Stimulated activated CD4-positive, alpha-beta T cell treated with anti-CD3 and anti-CD28 coated beads, Interleukin-1b, Interleukin-23, amount 100 ng/mL, for 4 hours (primary cell): ENCODE data around the gene MIOS.

Experiments used
- DNase-seq, 2 donors: peaks; one replicate each; pipeline ENCODE4 v3.0.0-alpha.2; 2020; ENCODE audit warnings: low read depth in 2 of 2

Gene MIOS

GRCh38 chr7:7583731-7584130, 17.0 kb downstream of the MIOS start:
- DNase-seq = no peak

GRCh38 chr7:7584653-7585052, 18.0 kb downstream of the MIOS start:
- no peak for DNase-seq

- no peak for DNase-seq
These were observed 18.7 kb downstream of the MIOS start for GRCh38 chr7:7585241-7585928.

- DNase-seq = no peak
These were observed 28.8 kb downstream of the MIOS start for GRCh38 chr7:7595451-7595850.

- DNase-seq = no peak
These were observed 29.5 kb downstream of the MIOS start for GRCh38 chr7:7596176-7596575.

- DNase-seq = no peak
These were observed 40.3 kb downstream of the MIOS start for GRCh38 chr7:7607010-7607409.

DNA sequence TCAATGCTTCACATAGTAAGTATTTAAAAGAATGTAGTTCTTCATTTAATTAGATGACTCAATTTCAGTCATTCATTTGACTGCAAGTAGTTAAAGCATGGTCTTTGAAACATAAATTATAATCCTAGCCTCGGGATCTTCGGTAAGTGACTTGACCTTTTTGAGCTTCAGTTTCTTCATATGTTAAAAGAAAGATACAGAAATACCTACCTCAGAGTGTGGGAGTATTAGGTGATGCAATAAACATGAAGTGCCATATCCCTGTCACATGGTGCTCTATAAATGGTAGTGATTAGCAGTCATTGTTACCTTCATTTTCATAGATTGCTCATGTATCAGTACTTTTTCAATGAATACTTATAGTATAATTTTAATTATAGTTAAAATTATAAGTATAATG, 42.6 kb downstream of the MIOS start:
- DNase-seq = no peak

GRCh38 chr7:7612519-7612918, 45.8 kb downstream of the MIOS start:
- DNase-seq = no peak

- DNase-seq = no peak
These were observed 46.5 kb downstream of the MIOS start for GRCh38 chr7:7613210-7613609.

DNA sequence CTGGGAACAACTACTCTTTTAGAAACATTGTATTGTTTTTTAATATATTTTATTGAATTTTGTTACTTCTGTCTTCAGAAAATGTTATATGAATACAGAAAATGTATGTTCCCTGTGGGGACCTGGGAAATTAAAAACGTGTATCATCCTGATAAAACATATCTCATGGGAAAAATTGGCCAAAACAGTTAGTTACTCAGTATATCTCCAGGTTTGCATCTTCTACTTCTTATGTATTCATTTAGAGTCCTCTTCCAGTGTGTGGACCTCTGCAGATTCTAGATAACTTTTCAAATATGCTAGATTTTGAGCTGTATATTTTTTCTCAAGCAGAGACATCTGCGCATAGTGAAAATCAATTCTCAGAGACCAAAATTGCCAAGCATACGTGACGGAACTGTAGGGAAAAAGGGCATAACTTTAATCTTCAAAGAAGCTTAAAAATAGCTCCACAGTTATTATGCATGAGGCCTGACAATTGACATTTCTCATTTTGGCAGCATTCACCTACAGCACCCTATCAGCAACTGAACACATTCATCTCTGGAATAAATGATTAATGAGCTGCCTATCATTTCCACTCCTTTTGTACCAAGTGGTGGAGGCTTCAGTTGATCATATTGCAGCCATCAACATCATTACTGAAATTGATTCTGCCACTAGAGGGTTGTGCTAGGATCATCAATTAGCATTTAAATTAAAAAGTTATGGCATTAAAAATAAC, 47.5 kb downstream of the MIOS start:
- no peak for DNase-seq

DNA sequence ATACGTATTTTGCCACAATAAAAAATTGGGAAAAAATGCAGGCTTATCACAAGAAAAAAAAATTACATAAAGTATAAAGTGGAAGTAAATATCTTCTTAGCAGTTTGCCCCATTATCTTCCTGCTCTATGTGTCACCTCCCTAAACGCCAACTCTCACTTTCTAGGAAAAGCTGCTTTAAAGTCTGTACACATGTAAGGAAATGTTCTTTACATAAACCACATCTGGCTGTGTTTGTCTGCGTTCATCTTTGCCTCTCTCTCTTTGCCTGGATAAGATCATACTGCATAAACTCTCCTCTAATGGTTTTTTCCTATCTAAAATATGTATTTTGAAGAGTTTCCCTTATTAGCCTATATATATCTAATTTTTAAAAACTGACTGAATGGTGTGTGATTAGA, 50.9 kb downstream of the MIOS start:
- DNase-seq = no peak

DNA sequence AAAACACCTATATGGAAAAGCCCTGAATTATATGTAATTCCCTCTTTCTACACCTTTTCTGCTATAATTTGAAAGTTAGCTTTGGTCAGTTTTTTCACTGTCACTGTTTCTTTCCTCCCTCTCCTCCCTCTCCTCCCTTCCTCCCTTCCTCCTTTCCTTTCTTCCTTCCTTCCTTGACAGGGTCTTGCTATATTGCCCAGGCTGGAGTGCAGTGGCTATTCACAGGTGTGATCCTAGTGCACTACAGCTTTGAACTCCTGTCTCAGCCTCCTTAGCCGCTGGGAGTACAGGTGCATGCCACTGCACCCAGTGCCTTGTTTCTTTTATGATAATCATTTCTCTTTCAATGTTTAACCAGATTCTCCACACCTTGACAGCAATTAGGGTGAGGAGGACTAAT, 51.7 kb downstream of the MIOS start:
- DNase-seq = no peak

DNA sequence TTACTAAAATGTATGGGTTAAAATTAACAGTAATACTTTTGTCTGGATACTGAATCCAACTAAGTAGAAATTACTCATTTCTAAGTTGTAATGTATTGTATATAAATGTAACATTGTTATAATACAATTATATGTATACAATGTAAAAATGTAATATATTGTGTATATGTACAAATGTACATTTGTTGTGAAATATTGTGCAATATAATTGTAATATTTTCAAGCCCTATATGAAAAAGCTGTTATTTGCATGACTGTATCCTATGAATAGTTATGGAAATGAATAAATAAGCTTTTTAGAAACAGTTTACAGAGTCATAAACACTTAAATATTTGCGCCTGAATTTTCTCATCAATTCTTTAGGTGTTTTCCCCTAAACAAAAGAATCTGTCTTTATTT, 53.6 kb downstream of the MIOS start:
- no peak for DNase-seq

DNA sequence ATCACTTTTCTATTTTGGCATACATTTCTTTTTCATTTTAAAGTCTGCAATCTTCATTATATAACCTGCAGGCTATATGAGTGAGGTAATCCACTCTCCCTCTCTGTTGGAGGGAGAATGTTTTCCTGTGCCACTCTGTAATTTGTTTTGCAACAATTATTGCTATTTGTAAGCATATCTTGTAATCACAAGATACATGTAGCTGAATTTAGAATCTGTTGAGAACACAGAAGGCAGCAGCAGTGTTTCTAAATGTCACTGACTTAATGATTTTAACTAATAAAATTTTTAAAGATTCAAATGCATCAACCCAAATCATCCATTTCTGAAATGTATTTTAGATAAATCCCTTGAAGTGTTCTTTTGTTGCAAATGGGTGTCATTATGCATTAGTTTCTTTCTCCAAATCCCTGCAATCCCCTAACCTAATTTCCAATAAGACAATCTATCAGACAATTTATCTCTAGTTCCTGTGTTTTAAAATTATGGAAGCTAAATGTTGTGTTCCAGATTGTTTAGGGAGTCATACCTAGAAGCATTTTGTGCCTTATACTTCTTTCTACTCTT, 54.0 kb downstream of the MIOS start:
- DNase-seq = no peak

GRCh38 chr7:7628476-7628875, 61.8 kb downstream of the MIOS start:
- no peak for DNase-seq

DNA sequence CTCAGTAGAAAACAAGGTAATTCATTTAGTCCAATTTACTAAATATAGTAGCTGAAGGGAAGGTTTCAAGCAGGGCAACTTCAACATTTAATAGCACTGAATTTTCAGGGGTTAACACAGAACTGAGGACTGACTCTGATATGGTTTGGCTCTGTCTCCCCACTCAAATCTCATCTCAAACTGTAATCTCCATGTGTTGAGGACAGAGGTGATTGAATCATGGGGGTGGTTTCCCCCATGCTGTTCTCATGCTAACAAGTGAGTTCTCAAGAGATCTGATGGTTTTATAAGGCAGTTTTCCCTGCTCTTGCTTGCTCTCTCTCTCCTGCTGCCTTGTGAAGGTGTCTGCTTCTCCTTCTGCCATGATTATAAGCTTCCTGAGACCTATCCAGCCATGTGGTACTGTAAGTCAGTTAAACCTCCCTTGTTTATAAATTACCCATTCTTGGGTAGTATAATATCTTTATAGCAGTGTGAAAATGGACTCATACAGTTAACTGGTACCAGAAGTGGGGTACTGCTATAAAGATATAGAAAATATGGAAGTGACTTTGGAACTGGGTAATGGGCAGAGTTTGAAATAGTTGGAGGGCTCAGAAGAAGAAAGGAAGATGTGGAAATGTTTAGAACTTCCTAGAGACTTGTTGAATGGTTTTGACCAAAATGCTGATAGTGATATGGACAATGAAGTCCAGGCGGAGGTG, 64.1 kb downstream of the MIOS start:
- no peak for DNase-seq

DNA sequence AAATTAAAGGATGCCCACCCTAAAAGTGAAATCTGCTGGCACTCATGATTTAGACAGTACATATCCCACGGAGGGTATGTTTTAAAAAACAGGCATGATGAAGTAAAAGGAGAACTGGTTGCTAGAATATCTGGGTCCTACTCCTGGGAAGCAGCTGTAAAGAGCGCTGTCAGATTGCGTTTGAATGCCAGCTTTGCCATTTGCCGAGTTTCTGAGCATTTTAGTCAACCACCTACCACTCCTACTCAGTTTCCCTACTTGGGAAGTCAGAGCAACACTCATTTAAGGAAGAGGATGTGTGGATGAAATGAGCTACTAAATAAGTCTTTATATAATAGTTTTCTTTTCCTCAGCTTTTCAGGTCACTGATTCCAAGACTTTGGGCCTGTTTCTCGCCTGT, 72.7 kb downstream of the MIOS start:
- DNase-seq = no peak

DNA sequence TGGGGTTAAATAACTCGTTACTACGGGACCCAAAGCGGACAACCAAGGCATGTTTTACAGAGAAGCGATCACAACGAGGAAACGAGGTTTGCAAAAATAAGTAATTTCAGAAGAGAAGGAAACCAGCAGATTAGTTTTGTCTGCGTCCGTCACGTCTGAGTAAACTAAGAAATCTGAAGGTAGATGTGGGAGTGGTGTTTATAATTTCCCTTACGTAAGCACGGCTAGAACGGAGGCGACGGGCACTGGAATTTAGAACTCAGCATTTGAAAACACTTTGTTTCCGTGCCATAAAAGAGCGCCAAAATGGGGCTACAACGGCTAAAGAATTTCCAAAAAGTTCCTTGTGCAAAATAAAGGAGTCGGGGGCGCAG, 73.2 kb downstream of the MIOS start:
- DNase-seq = peak; percentile 24 to 45

DNA sequence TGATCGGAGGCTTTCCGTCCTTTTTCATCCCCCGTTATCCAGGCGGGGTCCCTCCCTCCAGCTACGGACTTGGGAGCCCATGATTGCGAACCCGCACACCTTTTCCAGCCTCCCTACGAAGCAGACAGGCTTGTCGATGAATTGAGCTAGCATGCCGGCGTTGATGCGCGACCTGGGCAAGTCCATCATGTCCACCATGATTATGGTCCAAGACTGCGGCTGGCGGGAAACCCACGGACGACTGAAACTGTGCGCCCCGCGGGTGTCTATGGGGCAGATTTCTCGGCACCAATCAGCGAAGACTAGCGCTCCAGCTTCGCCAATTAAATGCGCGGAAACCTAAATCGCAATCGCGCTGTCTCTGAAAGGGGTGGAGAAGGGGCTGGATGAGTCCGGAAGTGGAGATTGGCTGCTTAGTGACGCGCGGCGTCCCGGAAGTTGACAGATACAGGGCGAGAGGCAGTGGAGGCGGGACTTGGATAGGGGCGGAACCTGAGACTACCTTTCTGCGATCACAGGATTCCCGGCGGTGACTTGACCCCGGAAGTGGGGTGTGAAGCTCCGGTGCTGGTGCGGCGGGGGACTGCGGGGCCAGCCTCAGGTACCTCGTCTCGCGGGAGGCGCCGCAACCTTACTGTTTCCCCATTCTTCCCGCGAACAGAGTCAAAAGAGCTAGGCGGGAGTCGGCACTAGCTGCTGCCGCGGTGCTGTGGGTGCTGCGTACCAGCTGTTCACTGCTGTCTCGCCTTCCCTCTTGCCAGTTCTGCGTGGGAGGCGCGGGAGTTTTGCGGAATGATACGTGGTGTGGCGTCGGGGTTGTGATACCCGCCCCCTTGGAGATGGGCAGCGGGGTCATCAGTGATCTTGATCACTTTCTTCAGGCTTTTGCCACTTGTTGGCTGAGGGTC, 73.8 kb downstream of the MIOS start, which contains the start of gene UMAD1:
UMAD1 (plus strand) TSS at position 532 of the 908 bp plus-strand sequence. CDS start 32,620 bp downstream, outside the sequence.
- DNase-seq = peak; percentile 87 to 95

DNA sequence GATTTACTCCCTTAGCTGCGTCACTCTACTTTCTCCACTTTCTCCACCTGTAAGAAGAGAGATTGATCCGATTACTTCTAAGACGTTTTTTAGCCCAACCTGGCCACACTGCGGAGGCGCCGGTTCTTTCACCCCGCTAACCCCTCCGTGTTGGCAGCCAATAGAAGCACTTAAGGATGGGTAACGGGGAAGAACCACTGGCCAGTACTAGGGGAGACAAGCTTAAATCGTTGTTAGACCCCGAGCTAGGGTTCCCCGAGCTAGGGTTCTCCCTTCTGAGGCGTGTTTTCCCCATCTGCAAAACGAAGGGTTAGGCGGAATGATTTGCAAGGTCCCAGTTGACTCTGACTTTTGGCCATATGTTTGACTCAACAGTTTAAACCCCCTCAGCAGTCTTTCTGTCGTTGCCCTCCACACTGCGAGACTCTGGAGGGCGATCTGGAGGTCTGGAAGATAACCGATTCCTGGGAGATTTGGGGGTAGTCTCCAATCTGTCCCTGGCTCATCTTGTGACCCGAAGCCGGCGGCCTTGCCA, 74.5 kb downstream of the MIOS start:
- DNase-seq = no peak

DNA sequence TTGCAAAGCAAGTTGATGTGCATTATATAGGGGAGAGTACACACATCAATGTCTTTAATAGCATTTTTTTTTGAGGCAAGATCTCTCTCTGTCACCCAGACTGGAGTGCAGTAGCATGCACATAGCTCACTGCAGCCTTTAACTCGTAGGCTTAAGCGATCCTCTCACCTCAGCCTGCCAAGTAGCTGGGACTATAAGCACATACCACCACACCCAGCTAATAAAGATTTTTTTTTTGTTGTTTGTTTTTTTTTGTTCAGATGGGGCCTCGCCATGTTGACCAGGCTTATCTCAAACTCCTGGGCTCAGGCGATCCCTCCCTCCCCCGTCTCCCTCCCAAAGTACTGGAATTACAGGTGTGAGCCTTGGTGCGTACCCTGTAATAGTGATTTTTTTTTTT, 75.4 kb downstream of the MIOS start:
- DNase-seq = no peak
